UCSD-AML1 (cell line): Measurements from ENCODE around the gene IGSF21.
"Not testable (repeated sequence)": the region's sequence is repeated elsewhere in the genome, so short reads cannot be mapped to it uniquely, and the experiment has no call there.

ENCODE experiments used
- DNase-seq: peaks from one replicate; lab custom pipeline; 2025; ENCODE audit not compliant: unreplicated experiment; lab: John Stamatoyannopoulos, UW

Gene IGSF21

GRCh38 chr1:18144916-18145647 lies 37.5 kb downstream of the IGSF21 start:
- DNase-seq, result no peak

- DNase-seq, result no peak
Observed at GRCh38 chr1:18145851-18146618, 38.4 kb downstream of the IGSF21 start.

- no peak for DNase-seq
Observed at GRCh38 chr1:18146886-18147285, 39.3 kb downstream of the IGSF21 start.

- DNase-seq, result no peak
Observed at GRCh38 chr1:18147672-18148071, 40.1 kb downstream of the IGSF21 start.

- DNase-seq, result no peak
Observed at GRCh38 chr1:18148461-18148860, 40.9 kb downstream of the IGSF21 start.

- no peak for DNase-seq
Observed at GRCh38 chr1:18149027-18149641, 41.5 kb downstream of the IGSF21 start.

GRCh38 chr1:18151436-18152122 lies 44.0 kb downstream of the IGSF21 start:
- DNase-seq, result no peak

- DNase-seq, result no peak
Observed at GRCh38 chr1:18154430-18155194, 47.0 kb downstream of the IGSF21 start.

GRCh38 chr1:18155881-18156385 lies 48.3 kb downstream of the IGSF21 start:
- no peak for DNase-seq

GRCh38 chr1:18157352-18157751 lies 49.8 kb downstream of the IGSF21 start:
- no peak for DNase-seq

- DNase-seq, result no peak
Observed at GRCh38 chr1:18157968-18158367, 50.4 kb downstream of the IGSF21 start.

- DNase-seq, result no peak
Observed at GRCh38 chr1:18158714-18159113, 51.1 kb downstream of the IGSF21 start.

- peak; percentile 35 for DNase-seq
Observed at GRCh38 chr1:18160290-18160942, 52.8 kb downstream of the IGSF21 start.

GRCh38 chr1:18161690-18162089 lies 54.1 kb downstream of the IGSF21 start:
- no peak for DNase-seq

- DNase-seq, result not testable (repeated sequence)
Observed at GRCh38 chr1:18165640-18166039, 58.0 kb downstream of the IGSF21 start.

GRCh38 chr1:18166341-18166740 lies 58.7 kb downstream of the IGSF21 start:
- DNase-seq, result no peak

- DNase-seq, result no peak
Observed at GRCh38 chr1:18166929-18167328, 59.3 kb downstream of the IGSF21 start.

GRCh38 chr1:18170444-18170843 lies 62.8 kb downstream of the IGSF21 start:
- no peak for DNase-seq

GRCh38 chr1:18174037-18174436 lies 66.4 kb downstream of the IGSF21 start:
- no peak for DNase-seq

GRCh38 chr1:18175051-18175450 lies 67.5 kb downstream of the IGSF21 start:
- DNase-seq, result no peak
